ENCODE results near the gene TAPBPL.

Gene TAPBPL

GRCh38 chr12:6438345-6438744, 13.5 kb upstream of the TAPBPL start:
- DNase-seq = no peak
- no peaks in the 10 kb centered on the region for H3K79me2 ChIP-seq (ENCODE audit: low read length)
- H4K20me1 ChIP-seq (ENCODE audit: insufficient read depth, low read length) = no peaks in the 10 kb centered on the region
- no peak overlapping the region for H2AFZ ChIP-seq (ENCODE audit: low read length)
- no peaks in the 10 kb centered on the region for H3K9me3 ChIP-seq (replicated peaks; ENCODE audit: insufficient read depth, low read length)
- no peaks in the 10 kb centered on the region for H3F3A ChIP-seq (ENCODE audit: insufficient read depth, low read length)
- no peaks in the 10 kb centered on the region for H3K9me2 ChIP-seq (replicated peaks; ENCODE audit: insufficient read depth, low read length)
- H3K4me3 ChIP-seq (ENCODE audit: low read length) = no peak overlapping the region
- H3K4me2 ChIP-seq (ENCODE audit: low read depth, low read length) = no peak overlapping the region
- H3K4me1 ChIP-seq (ENCODE audit: low read length) = peaks cover 5% of the 10 kb centered on the region
- no peak overlapping the region for H3K9ac ChIP-seq (ENCODE audit: low read length)
- H3K36me3 ChIP-seq (replicated peaks; ENCODE audit: insufficient read depth, low read length) = no peaks in the 10 kb centered on the region
- no peaks in the 10 kb centered on the region for H3K27me3 ChIP-seq (replicated peaks; ENCODE audit: insufficient read depth, low read length)
- no peak for TF ChIP-seq CTCF (IDR thresholded peaks at IDR 0.05; ENCODE audit: low read length)
- TF ChIP-seq EZH2 (optimal IDR thresholded peaks at IDR 0.05; ENCODE audit: low read depth, low read length) = no peak
- no peak for TF ChIP-seq EZH2phosphoT487 (IDR thresholded peaks at IDR 0.05; ENCODE audit: low read length)
- H3K27ac ChIP-seq (ENCODE audit: low read length) = no peak overlapping the region

- Histone ChIP-seq H3K27ac (ENCODE audit: low read length) (no peak overlapping the region), H3K9me3 (replicated peaks; ENCODE audit: insufficient read depth, low read length) (no peaks in the 10 kb centered on the region), H3K36me3 (replicated peaks; ENCODE audit: insufficient read depth, low read length) (no peaks in the 10 kb centered on the region), H3K9ac (ENCODE audit: low read length) (no peak overlapping the region), H3K27me3 (replicated peaks; ENCODE audit: insufficient read depth, low read length) (no peaks in the 10 kb centered on the region), H4K20me1 (ENCODE audit: insufficient read depth, low read length) (no peaks in the 10 kb centered on the region), H3K79me2 (ENCODE audit: low read length) (no peaks in the 10 kb centered on the region), H3K4me3 (ENCODE audit: low read length) (no peak overlapping the region), H2AFZ (ENCODE audit: low read length) (no peak overlapping the region), H3K4me2 (ENCODE audit: low read depth, low read length) (no peak overlapping the region), H3K4me1 (ENCODE audit: low read length) (peaks cover 18% of the 10 kb centered on the region), H3F3A (ENCODE audit: insufficient read depth, low read length) (0 out of 2 replicates have a peak, but pooled peaks cover 2% of the 10 kb centered on the region), H3K9me2 (replicated peaks; ENCODE audit: insufficient read depth, low read length) (no peaks in the 10 kb centered on the region)
- TF ChIP-seq EZH2 (optimal IDR thresholded peaks at IDR 0.05; ENCODE audit: low read depth, low read length) = no peak
- no peak for DNase-seq
Measured at GRCh38 chr12:6440391-6440790, 11.5 kb upstream of the TAPBPL start.

- Histone ChIP-seq H3F3A (ENCODE audit: insufficient read depth, low read length) (peaks cover 22% of the 10 kb centered on the region), H3K9ac (ENCODE audit: low read length) (peak overlapping the region; percentile 6; the same call in 1 of the 2 replicates), H3K9me2 (replicated peaks; ENCODE audit: insufficient read depth, low read length) (no peaks in the 10 kb centered on the region), H4K20me1 (ENCODE audit: insufficient read depth, low read length) (no peaks in the 10 kb centered on the region), H3K4me1 (ENCODE audit: low read length) (peaks cover 37% of the 10 kb centered on the region), H3K4me2 (ENCODE audit: low read depth, low read length) (peak overlapping the region; percentile 41; the same call in 1 of the 2 replicates), H3K27ac (ENCODE audit: low read length) (peak overlapping the region; percentile 27; the same call in 1 of the 2 replicates), H3K4me3 (ENCODE audit: low read length) (no peak overlapping the region), H3K79me2 (ENCODE audit: low read length) (no peaks in the 10 kb centered on the region), H3K27me3 (replicated peaks; ENCODE audit: insufficient read depth, low read length) (no peaks in the 10 kb centered on the region), H3K9me3 (replicated peaks; ENCODE audit: insufficient read depth, low read length) (no peaks in the 10 kb centered on the region), H3K36me3 (replicated peaks; ENCODE audit: insufficient read depth, low read length) (no peaks in the 10 kb centered on the region), H2AFZ (ENCODE audit: low read length) (peak overlapping the region; percentile 24)
- no peak for DNase-seq
- TF ChIP-seq CTCF (IDR thresholded peaks at IDR 0.05; ENCODE audit: low read length) = no peak
Measured at GRCh38 chr12:6442836-6443235, 9.0 kb upstream of the TAPBPL start.

- no peaks in the 10 kb centered on the region for H3K9me3 ChIP-seq (replicated peaks; ENCODE audit: insufficient read depth, low read length)
- peak overlapping the region; percentile 27; the same call in 1 of the 2 replicates for H3K27ac ChIP-seq (ENCODE audit: low read length)
- H3K9ac ChIP-seq (ENCODE audit: low read length) = peak overlapping the region; percentile 6; the same call in 1 of the 2 replicates
- peaks cover 22% of the 10 kb centered on the region for H3F3A ChIP-seq (ENCODE audit: insufficient read depth, low read length)
- no peaks in the 10 kb centered on the region for H3K27me3 ChIP-seq (replicated peaks; ENCODE audit: insufficient read depth, low read length)
- no peaks in the 10 kb centered on the region for H3K36me3 ChIP-seq (replicated peaks; ENCODE audit: insufficient read depth, low read length)
- H3K4me2 ChIP-seq (ENCODE audit: low read depth, low read length) = peak overlapping the region; percentile 41; the same call in 1 of the 2 replicates
- no peaks in the 10 kb centered on the region for H3K79me2 ChIP-seq (ENCODE audit: low read length)
- H3K9me2 ChIP-seq (replicated peaks; ENCODE audit: insufficient read depth, low read length) = no peaks in the 10 kb centered on the region
- peaks cover 41% of the 10 kb centered on the region for H3K4me1 ChIP-seq (ENCODE audit: low read length)
- H3K4me3 ChIP-seq (ENCODE audit: low read length) = no peak overlapping the region; the same call in 1 of the 2 replicates
- peak; percentile 27 for DNase-seq
- H4K20me1 ChIP-seq (ENCODE audit: insufficient read depth, low read length) = no peaks in the 10 kb centered on the region
- peak overlapping the region; percentile 24 for H2AFZ ChIP-seq (ENCODE audit: low read length)
- no peak for TF ChIP-seq EZH2phosphoT487 (IDR thresholded peaks at IDR 0.05; ENCODE audit: low read length)
- no peak for TF ChIP-seq EZH2 (optimal IDR thresholded peaks at IDR 0.05; ENCODE audit: low read depth, low read length)
- no peak for TF ChIP-seq CTCF (IDR thresholded peaks at IDR 0.05; ENCODE audit: low read length)
Measured at GRCh38 chr12:6443361-6443983, 8.4 kb upstream of the TAPBPL start.

Data from MM.1S (cell line).